Left hindlimb (tissue), 1 donor: Measurements from ENCODE around the gene PAXX.
"Not testable (repeated sequence)": the region's sequence is repeated elsewhere in the genome, so short reads cannot be mapped to it uniquely, and the experiment has no call there.

Experiments
- DNase-seq: peaks from one replicate; pipeline ENCODE4 v3.0.0-alpha.2; 2018

PAXX gene

DNA sequence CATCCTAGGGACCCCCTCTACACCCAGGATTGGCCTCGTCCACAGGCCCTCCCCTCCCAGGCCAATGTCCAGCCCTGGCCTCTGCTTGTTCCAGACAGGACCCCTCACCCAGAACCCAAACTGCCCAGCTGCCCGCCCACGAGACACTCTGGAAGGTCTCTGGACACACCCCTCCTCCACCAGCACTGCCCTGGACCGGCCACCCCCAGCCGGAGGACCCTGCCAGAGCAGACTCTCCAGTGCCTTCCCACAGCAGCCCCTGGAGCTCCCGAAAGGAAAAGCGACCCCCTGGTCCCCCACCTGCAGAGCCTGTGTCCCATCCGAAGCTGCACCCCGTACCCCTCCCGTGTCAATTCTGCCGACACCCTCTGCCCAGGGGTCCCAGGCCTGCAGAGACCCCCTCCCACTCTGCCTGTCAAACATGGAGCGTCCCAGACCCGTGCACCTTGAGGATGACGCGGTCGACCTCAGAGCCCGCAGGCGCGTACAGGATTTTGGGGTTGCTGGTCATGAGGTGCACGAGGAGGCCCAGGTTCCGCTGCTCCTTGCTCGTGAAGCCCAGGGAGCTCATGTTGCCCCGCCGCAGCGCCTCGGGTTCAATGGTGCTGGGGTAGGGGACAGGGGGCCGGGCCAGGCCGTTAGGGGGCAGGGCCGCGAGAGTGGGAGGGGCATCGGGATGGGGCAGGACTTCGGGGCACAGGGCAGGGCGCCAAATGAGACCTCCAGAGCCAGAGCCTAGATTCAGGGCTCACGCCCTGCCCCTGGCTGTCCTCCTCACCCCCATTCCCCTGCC lies 27.9 kb downstream of the PAXX start:
- DNase-seq, result no peak

GRCh38 chr9:137020771-137021567 lies 28.7 kb downstream of the PAXX start:
- DNase-seq, result no peak

- DNase-seq, result no peak
These were observed 29.4 kb downstream of the PAXX start for GRCh38 chr9:137021568-137021978.

- no peak for DNase-seq
These were observed 29.9 kb downstream of the PAXX start for GRCh38 chr9:137021979-137022661.

GRCh38 chr9:137022662-137023008 lies 30.4 kb downstream of the PAXX start:
- no peak for DNase-seq

- no peak for DNase-seq
These were observed 30.9 kb downstream of the PAXX start for GRCh38 chr9:137023157-137023556.

GRCh38 chr9:137023583-137023991 lies 31.4 kb downstream of the PAXX start:
- DNase-seq, result no peak

- no peak for DNase-seq
These were observed 33.3 kb downstream of the PAXX start for GRCh38 chr9:137025517-137025966.

DNA sequence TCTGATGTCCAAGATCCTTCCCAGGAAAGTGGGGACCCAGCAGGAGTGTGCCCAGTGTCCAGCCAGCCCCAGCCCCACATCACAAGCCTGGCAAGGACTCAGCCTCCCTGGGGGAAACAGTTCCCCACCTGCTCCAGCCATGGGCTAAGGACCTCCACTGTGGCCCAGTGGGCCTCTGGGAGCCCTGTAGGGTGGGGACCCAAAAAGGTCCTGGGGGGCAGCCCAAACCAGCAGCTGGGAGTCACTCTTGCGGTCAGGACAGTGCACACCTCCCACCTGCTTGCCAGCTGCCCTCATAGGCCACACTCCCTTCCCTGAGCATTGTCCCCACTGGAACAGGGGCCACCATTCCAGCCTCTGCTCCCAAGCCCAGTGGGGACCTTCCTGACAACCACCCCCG lies 34.2 kb downstream of the PAXX start:
- no peak for DNase-seq

DNA sequence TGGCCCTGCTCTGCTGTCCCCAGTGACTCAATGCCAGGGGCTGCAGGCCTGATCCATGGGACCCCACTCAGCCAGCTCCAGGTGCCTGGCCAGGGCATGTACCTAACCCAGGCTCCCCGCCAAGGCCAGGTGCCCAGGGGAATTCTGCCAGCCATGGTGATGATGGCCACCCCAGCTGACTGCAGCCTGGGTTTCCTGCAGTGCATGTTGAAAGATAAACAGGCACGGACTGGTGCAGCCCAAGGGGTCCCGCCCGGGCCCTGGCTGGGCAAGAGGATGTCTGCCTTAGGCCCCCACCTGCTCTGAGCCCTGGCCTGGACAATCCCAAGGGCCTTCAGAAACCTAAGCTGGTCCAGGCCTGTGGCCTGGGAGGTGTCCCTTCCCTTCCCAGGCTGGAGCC lies 34.6 kb downstream of the PAXX start:
- no peak for DNase-seq

GRCh38 chr9:137027369-137028262 lies 35.4 kb downstream of the PAXX start, which contains the start of gene ABCA2:
TSS of gene ABCA2 (minus strand) at chr9:137028237. CDS start at chr9:137028140, 97 bp downstream.
- DNase-seq, result no peak

DNA sequence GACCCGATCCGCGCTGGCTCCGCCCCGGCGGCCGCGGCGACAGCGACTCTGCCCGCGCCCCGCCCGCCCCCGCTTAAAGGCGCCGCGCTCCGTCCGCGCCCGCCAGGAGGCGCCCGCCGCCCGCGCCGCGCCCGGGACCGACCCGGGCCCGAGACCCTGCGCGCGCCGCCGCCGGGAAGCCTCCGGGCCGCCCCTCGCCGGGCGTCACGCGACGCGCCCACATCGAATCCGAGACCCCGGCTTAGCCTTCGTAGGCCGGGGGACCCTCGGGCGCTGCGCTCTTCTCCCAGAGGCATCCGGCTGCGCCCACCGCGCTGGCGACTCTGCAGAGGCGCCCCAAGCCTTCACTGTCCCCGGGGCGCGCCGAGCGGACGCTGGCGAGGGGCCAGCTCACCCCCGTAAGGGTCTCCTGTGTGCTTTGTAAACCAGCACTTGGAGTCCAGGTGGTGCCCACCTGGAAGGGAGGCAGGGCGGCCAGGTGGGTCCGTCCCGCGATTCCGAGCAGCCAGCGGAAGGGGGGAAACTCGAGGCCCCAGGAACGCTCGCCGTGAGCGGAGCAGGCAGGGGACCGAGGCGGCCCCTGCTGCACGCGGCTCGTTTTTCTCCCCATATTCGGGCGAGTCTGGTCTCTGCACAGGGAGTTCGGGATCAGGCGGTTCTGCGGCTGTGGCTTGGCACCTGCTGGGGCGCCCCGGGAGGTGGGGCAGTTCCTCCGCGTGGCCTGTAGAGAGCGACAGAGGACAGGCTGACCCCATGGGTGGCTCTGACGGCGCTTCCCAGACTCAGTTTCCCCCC lies 36.2 kb downstream of the PAXX start:
- no peak for DNase-seq

DNA sequence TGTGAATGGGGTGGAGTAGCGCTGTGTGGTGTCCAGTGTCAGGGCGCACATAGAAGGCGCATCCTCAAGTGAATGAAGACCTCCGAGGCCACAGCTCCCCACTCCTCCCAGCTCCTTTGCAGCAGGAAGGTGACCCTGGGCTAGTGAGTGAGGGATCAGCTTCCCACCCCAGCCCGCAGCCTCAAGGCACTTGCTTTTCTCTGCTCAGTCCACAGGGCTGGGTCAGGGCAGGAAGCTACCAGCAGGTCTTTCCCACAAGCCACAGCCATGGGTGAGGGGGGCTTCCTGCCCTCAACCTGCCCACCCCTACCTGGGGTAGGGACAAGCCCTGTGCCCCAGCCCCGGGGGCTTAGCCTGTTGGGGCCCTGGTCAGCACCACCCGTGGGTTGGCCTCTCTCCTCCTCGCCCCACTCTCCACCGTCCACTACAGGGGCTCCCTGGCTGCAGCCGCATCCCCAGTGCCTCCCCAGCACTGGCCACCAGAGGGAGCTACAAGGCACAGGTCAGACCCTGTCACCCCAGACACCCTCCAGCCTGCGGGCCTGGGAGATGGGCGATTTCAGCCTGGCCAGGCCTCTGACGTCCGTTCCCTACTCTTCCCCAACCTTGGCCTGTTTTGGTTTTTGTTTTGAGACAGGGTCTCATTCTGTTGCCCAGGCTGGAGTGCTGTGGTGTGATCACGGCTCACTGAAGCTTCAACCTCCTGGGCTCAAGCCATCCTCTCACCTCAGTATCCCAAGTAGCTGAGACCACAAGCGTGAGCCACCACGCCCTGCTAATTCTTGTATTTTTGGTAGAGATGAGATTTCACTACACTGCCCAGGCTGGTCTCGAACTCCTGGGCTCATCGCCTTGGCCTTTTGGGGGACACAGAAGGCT lies 37.1 kb downstream of the PAXX start:
- no peak for DNase-seq

DNA sequence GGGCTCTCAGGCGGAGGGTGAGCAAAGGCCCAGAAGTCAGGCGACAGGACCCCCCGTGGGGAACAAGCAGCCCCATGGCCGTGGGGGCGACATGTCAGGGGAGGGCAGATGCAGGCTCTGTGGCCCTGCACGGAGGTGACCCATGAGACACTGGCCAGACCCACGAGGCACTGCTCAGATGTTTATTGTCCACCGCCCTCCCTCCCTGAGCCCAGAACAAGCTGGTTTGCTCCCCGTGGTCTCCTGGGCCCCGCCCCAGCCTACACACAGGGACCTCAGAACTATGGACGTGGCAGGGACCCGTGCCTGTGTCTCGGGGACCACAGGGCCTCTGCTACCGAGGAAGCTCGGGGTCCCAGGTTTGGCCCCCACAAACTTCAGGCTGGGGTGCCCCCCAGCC lies 37.8 kb downstream of the PAXX start:
- no peak for DNase-seq

DNA sequence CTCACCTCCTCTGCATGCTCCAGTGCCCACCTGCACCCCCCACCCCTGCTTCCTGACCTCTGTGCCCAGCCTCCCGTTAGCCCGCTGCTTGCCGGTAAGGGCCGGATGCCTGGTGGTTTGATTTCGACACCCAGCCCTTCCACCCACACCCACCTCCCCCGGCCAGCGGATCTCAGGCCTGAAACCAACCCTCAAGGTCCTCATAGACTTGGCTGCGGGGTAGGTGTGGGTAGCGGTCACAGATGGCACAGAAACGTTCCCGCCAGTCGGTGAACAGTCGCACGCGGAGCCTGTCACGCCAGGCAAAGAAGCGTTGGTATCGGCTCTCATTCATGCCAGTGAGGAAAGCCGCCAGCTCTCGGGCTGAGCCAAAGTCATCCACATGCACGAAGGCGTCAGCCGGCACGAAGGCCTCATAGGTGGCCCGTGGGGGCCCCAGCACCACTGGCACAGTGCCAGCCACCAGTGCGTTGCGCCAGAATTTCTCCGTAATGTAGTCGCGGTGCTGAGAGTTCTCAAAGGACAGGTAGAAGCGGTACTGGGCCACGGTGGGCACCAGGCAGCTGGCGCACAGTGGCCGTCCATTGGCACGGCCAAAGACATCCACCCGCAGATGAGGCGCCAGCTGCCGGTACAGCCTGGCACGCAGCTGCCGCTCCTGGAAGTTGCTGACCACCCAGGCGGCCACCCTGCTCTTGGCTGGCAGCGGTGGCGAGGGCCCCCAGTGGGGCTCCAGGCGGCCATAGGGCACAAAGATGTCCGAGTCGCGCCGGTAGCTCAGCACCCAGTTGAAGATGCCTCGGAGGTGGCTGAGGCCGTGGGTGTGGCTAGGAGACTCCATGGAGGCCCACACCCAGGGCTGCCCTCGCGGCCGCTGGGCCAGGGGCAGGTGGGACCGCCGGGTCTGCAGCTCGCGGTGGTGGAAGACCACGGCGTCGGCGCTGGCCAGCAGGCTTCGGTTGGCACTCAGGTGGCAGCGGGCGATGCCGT lies 38.6 kb downstream of the PAXX start:
- no peak for DNase-seq

DNA sequence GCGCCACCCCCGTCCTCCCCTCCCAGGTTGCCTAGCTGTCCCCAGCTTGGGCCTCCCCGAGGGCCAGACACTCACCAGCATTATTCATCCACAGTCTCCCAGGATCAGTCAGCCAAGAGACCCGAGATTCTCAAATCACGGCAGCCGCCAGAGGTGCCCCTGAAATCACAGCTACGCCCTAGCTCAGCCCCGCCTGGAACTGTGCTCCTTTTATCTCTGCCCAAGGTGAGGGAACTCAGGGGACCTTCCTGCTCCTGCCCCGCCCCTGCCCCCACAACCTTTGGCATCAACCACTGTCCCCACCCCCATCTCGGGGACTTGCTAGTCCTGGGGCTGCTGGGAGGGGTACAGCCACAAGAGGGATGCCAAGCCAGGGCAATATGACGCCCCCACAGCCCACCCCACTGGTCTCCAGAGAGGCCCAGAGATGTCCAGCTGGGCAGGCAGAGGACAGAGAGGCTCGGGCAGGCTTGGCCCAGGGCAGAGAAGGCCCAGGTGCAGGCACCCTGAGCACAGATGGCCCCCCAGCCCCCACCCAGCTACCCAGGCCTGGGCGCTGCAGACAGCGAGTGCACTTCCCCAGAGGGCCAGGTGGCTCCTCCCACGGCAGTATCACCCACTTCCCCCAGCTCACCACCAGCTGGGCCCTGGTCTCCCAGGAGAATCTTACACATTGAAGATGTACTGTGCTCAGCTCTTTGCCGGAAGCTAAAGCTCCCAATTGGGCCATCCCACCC lies 39.9 kb downstream of the PAXX start, which contains the start of gene FUT7:
Gene FUT7, minus strand, starts transcription at position 185 of the 737 bp plus-strand sequence. Its CDS starts 97 bp downstream, at position 88.
- DNase-seq, result no peak

- no peak for DNase-seq
These were observed 40.6 kb downstream of the PAXX start for GRCh38 chr9:137032858-137033257.

- not testable (repeated sequence) for DNase-seq
These were observed 41.3 kb downstream of the PAXX start for GRCh38 chr9:137033481-137033880.
